WERI-Rb-1 (cell line): ENCODE results near the gene FHOD3.

Experiments used
- DNase-seq: peaks from one replicate; pipeline ENCODE4 v3.0.0-alpha.2; 2020
- H3K27ac ChIP-seq: fragments of 250-450 bp; sonication (Bioruptor Pico); 2 replicates; pipeline ENCODE4 v1.5.1; 2020; ENCODE audit warnings: mild to moderate bottlenecking, moderate library complexity
- H3K27me3 ChIP-seq: fragments of 250-450 bp; sonication (Bioruptor Pico); 2 replicates; pipeline ENCODE4 v1.5.1; 2021; ENCODE audit warnings: mild to moderate bottlenecking, low read depth, moderate library complexity; ENCODE audit not compliant: insufficient read depth, severe bottlenecking
- H3K36me3 ChIP-seq: fragments of 250-450 bp; sonication (Bioruptor Pico); 2 replicates; pipeline ENCODE4 v1.5.1; 2020; ENCODE audit warnings: mild to moderate bottlenecking, moderate library complexity
- H3K4me3 ChIP-seq: 2 replicates; pipeline ENCODE4 v1.5.1; 2011; ENCODE audit warnings: low read depth, mild to moderate bottlenecking, control low read depth, low read length
- H3K9me3 ChIP-seq: fragments of 250-450 bp; sonication (Bioruptor Pico); 2 replicates; pipeline ENCODE4 v1.5.1; 2021; ENCODE audit warnings: mild to moderate bottlenecking, moderate library complexity; ENCODE audit not compliant: severe bottlenecking
- CTCF ChIP-seq: IDR thresholded peaks from 2 replicates; pipeline ENCODE4 v1.5.1; 2011; ENCODE audit warnings: low read depth, mild to moderate bottlenecking, control low read depth, inconsistent platforms, low read length

The FHOD3 gene

GRCh38 chr18:36808681-36809080 is 511.2 kb downstream of the FHOD3 start:
- no peak for DNase-seq
- Histone ChIP-seq H3K27ac (no peak overlapping the region), H3K9me3 (no peaks in the 10 kb centered on the region), H3K4me3 (no peak overlapping the region), H3K27me3 (no peaks in the 10 kb centered on the region), H3K36me3 (peaks cover 48% of the 10 kb centered on the region)
- no peak for TF ChIP-seq CTCF

GRCh38 chr18:36809590-36810381 is 512.3 kb downstream of the FHOD3 start:
- no peaks in the 10 kb centered on the region for H3K9me3 ChIP-seq
- no peaks in the 10 kb centered on the region for H3K27me3 ChIP-seq
- peak; percentile 39 for DNase-seq
- H3K4me3 ChIP-seq: no peak overlapping the region
- peak; percentile 70 for TF ChIP-seq CTCF
- H3K27ac ChIP-seq: no peak overlapping the region
- H3K36me3 ChIP-seq: peaks cover 43% of the 10 kb centered on the region

- DNase-seq: no peak
- no peak for TF ChIP-seq CTCF
- Histone ChIP-seq H3K9me3 (no peaks in the 10 kb centered on the region), H3K27ac (no peak overlapping the region), H3K36me3 (peaks cover 38% of the 10 kb centered on the region), H3K4me3 (no peak overlapping the region), H3K27me3 (no peaks in the 10 kb centered on the region)
These were observed 513.9 kb downstream of the FHOD3 start for GRCh38 chr18:36811430-36811829.

GRCh38 chr18:36811955-36812354 is 514.4 kb downstream of the FHOD3 start:
- Histone ChIP-seq H3K36me3 (peaks cover 36% of the 10 kb centered on the region), H3K27me3 (no peaks in the 10 kb centered on the region), H3K4me3 (no peak overlapping the region), H3K9me3 (no peaks in the 10 kb centered on the region), H3K27ac (no peak overlapping the region)
- no peak for TF ChIP-seq CTCF
- no peak for DNase-seq

GRCh38 chr18:36812678-36813077 is 515.2 kb downstream of the FHOD3 start:
- no peak for DNase-seq
- Histone ChIP-seq H3K36me3 (peaks cover 37% of the 10 kb centered on the region), H3K9me3 (no peaks in the 10 kb centered on the region), H3K4me3 (no peak overlapping the region), H3K27ac (no peak overlapping the region), H3K27me3 (no peaks in the 10 kb centered on the region)
- no peak for TF ChIP-seq CTCF
